Skeletal muscle tissue (tissue), 4 donors: ENCODE data around the gene MAP3K4. TPM values are rescaled to one million over a fixed set of nuclear protein-coding genes. Genes with fewer than 3 reads are reported as not detected.
"Not testable (repeated sequence)": the region's sequence is repeated elsewhere in the genome, so short reads cannot be mapped to it uniquely, and the experiment has no call there.

ENCODE experiments used
- H3K27ac ChIP-seq: one replicate; pipeline ENCODE4 v1.7.0; 2013; ENCODE audit warnings: mild to moderate bottlenecking, low read depth, low read length, inconsistent platforms
- H3K27me3 ChIP-seq, 3 donors: one replicate each; pipeline ENCODE4 v1.7.0; 2013; ENCODE audit warnings: low read length in 3 of 3; ENCODE audit not compliant: control insufficient read depth in 3 of 3, insufficient read depth in 3 of 3
- H3K36me3 ChIP-seq, 3 donors: one replicate each; pipeline ENCODE4 v1.7.0; 2013; ENCODE audit warnings: low read length in 3 of 3; ENCODE audit not compliant: control insufficient read depth in 3 of 3, insufficient read depth in 3 of 3
- H3K4me1 ChIP-seq, 3 donors: one replicate each; pipeline ENCODE4 v1.7.0; 2013; ENCODE audit warnings: low read length in 3 of 3, mild to moderate bottlenecking in 3 of 3; ENCODE audit not compliant: control insufficient read depth in 3 of 3, insufficient read depth in 3 of 3
- H3K4me3 ChIP-seq, 3 donors: one replicate each; pipeline ENCODE4 v1.7.0; 2013; ENCODE audit warnings: low read length in 3 of 3
- H3K9ac ChIP-seq, 3 donors: one replicate each; pipeline ENCODE4 v1.7.0; 2013; ENCODE audit warnings: low read length in 3 of 3, mild to moderate bottlenecking in 3 of 3, moderate library complexity in 2 of 3, low read depth in 1 of 3
- H3K9me3 ChIP-seq, 3 donors: one replicate each; pipeline ENCODE4 v1.7.0; 2013; ENCODE audit warnings: low read length in 3 of 3; ENCODE audit not compliant: control insufficient read depth in 3 of 3
- total RNA-seq: library from RNA; depleted of rRNA; stranded (reverse); fragments of >200 nt; gene quantifications from one replicate; pipeline ENCODE4 v1.2.3, GENCODE V29; 2014
- donor health status: Osteomylitis.

MAP3K4 gene
- total RNA-seq, 1 donor from 2014 or later: 30.3 TPM

- H3K9ac ChIP-seq: no peak overlapping the region
- H3K27me3 ChIP-seq: no peaks in the 10 kb centered on the region
- H3K27ac ChIP-seq: no peak overlapping the region
Measured at GRCh38 chr6:160967833-160968232, 23.7 kb upstream of the MAP3K4 start.

GRCh38 chr6:160971171-160971570, 20.4 kb upstream of the MAP3K4 start:
- H3K4me1 ChIP-seq: peaks cover 0 to 4% (median 3%) of the 10 kb centered on the region in 3 donors
- H3K9me3 ChIP-seq: no peaks in the 10 kb centered on the region
- H3K9ac ChIP-seq: no peak overlapping the region
- H3K27me3 ChIP-seq: no peaks in the 10 kb centered on the region
- no peak overlapping the region for H3K4me3 ChIP-seq
- H3K27ac ChIP-seq: no peak overlapping the region
- H3K36me3 ChIP-seq: no peaks in the 10 kb centered on the region

More at GRCh38 chr6:160967833-160968232, 23.7 kb upstream of the MAP3K4 start:
- Histone ChIP-seq H3K9me3 (no peaks in the 10 kb centered on the region), H3K36me3 (no peaks in the 10 kb centered on the region), H3K4me3 (no peak overlapping the region), H3K4me1 (no peaks in the 10 kb centered on the region)

- Histone ChIP-seq H3K9ac (no peak overlapping the region), H3K27me3 (no peaks in the 10 kb centered on the region), H3K4me3 (no peak overlapping the region), H3K9me3 (no peaks in the 10 kb centered on the region), H3K4me1 (peaks cover 0 to 4% (median 3%) of the 10 kb centered on the region in 3 donors), H3K36me3 (no peaks in the 10 kb centered on the region), H3K27ac (no peak overlapping the region)
Measured at GRCh38 chr6:160972111-160972510, 19.5 kb upstream of the MAP3K4 start.

GRCh38 chr6:160972594-160972993, 19.0 kb upstream of the MAP3K4 start:
- H3K36me3 ChIP-seq, H3K4me1 ChIP-seq, H3K27me3 ChIP-seq, H3K4me3 ChIP-seq, H3K9me3 ChIP-seq, H3K27ac ChIP-seq, H3K9ac ChIP-seq: not testable (repeated sequence)

- no peak overlapping the region for H3K27ac ChIP-seq
- no peak overlapping the region for H3K9ac ChIP-seq
- H3K4me1 ChIP-seq: peaks cover 0 to 4% (median 3%) of the 10 kb centered on the region in 3 donors
- no peak overlapping the region for H3K4me3 ChIP-seq
- H3K27me3 ChIP-seq: no peaks in the 10 kb centered on the region
- no peaks in the 10 kb centered on the region for H3K36me3 ChIP-seq
- no peaks in the 10 kb centered on the region for H3K9me3 ChIP-seq
Measured at GRCh38 chr6:160973311-160974250, 18.0 kb upstream of the MAP3K4 start.

GRCh38 chr6:160974304-160974771, 17.2 kb upstream of the MAP3K4 start:
- Histone ChIP-seq H3K9me3 (no peaks in the 10 kb centered on the region), H3K36me3 (no peaks in the 10 kb centered on the region), H3K27ac (no peak overlapping the region), H3K9ac (no peak overlapping the region), H3K4me1 (peaks cover 0 to 4% (median 3%) of the 10 kb centered on the region in 3 donors), H3K27me3 (no peaks in the 10 kb centered on the region), H3K4me3 (no peak overlapping the region)

GRCh38 chr6:160975162-160975561, 16.4 kb upstream of the MAP3K4 start:
- Histone ChIP-seq H3K36me3 (no peaks in the 10 kb centered on the region), H3K4me3 (no peak overlapping the region), H3K27ac (no peak overlapping the region), H3K4me1 (peaks cover 0 to 4% (median 3%) of the 10 kb centered on the region in 3 donors), H3K9me3 (no peaks in the 10 kb centered on the region), H3K9ac (no peak overlapping the region), H3K27me3 (no peaks in the 10 kb centered on the region)

GRCh38 chr6:160975961-160976360, 15.6 kb upstream of the MAP3K4 start:
- H3K4me3 ChIP-seq, H3K36me3 ChIP-seq, H3K9ac ChIP-seq, H3K27me3 ChIP-seq, H3K4me1 ChIP-seq, H3K27ac ChIP-seq, H3K9me3 ChIP-seq: not testable (repeated sequence)

GRCh38 chr6:160978141-160978901, 13.2 kb upstream of the MAP3K4 start:
- Histone ChIP-seq H3K9ac (no peak overlapping the region), H3K9me3 (peaks cover 0 to 2% (median 0%) of the 10 kb centered on the region in 3 donors), H3K4me1 (peaks cover 0 to 4% (median 2%) of the 10 kb centered on the region in 3 donors), H3K4me3 (no peak overlapping the region), H3K27ac (no peak overlapping the region), H3K36me3 (no peaks in the 10 kb centered on the region), H3K27me3 (peaks cover 0 to 3% (median 0%) of the 10 kb centered on the region in 3 donors)
